ENCODE data around the gene SESN1. TPM values are rescaled to one million over a fixed set of nuclear protein-coding genes. Genes with fewer than 3 reads are reported as not detected.

The SESN1 gene
- total and polyA plus RNA-seq, 2 donors (not counting 1 experiment from before 2014, with no cell fraction given) = 16.2 to 28.6 TPM

DNA sequence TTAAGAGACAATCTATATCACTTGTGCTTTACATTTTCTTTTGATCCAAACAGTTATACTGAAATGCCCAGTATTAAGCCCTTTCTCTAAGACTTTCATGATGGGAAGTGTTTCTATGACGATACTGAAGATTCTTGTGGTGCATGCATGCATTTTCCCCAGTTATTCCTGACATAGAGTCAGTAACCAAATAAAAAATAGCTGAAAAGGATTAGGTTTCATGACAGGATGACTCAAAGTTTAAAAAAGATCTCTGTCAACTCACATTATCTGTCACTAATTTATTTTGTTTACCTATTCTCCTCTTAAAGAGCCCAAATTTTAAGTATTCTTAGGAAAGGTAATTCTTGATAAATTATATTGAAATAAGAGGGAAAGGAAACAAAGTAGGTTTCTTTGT, 98.4 kb downstream of the SESN1 start:
- Histone ChIP-seq H3K27me3 (replicated peaks in 1 of 4; ENCODE audit: control extremely low read depth in 1 of 4, control insufficient read depth in 3 of 4, insufficient read depth in 4 of 4, low read length in 3 of 4) (no peaks in the 10 kb centered on the region), H3K4me2 (replicated peaks; ENCODE audit: low read depth, low read length, poor library complexity, severe bottlenecking) (no peak overlapping the region), H3K79me2 (ENCODE audit: control insufficient read depth, insufficient read depth, low read length) (no peaks in the 10 kb centered on the region), H3K4me1 (ENCODE audit: control insufficient read depth in 2 of 2, insufficient read depth in 2 of 2, low read length in 2 of 2) (no peaks in the 10 kb centered on the region), H3K27ac (ENCODE audit: low read length in 2 of 2) (no peak overlapping the region), H3K36me3 (replicated peaks in 1 of 2; ENCODE audit: control extremely low read depth in 1 of 2, control insufficient read depth in 1 of 2, extremely low read depth in 1 of 2, insufficient read depth in 2 of 2, low read length in 1 of 2) (peaks cover 10 to 53% of the 10 kb centered on the region in 2 experiments), H3K9ac (ENCODE audit: low read length) (no peak overlapping the region), H3K4me3 (ENCODE audit: control extremely low read depth in 1 of 5, extremely low read depth in 1 of 5, insufficient read depth in 1 of 5, low read depth in 2 of 5, low read length in 4 of 5) (no peak overlapping the region), H3K9me3 (ENCODE audit: control extremely low read depth in 1 of 3, control insufficient read depth in 2 of 3, insufficient read depth in 1 of 3, low read length in 2 of 3) (no peaks in the 10 kb centered on the region), H2AFZ (ENCODE audit: insufficient read depth, low read depth, low read length, poor library complexity, severe bottlenecking) (no peak overlapping the region), H4K20me1 (ENCODE audit: control insufficient read depth, insufficient read depth, low read length, poor library complexity, severe bottlenecking) (no peaks in the 10 kb centered on the region)
- Mint-ChIP-seq H3K9me3 (ENCODE audit: insufficient read depth) (no peaks in the 10 kb centered on the region), H3K4me1 (no peaks in the 10 kb centered on the region), H3K27ac (no peak overlapping the region), H3K27me3 (no peaks in the 10 kb centered on the region), H3K4me3 (no peak overlapping the region)
- TF ChIP-seq EZH2 (IDR thresholded peaks at IDR 0.05; ENCODE audit: borderline replicate concordance, insufficient read depth, low read depth, low read length, poor library complexity, severe bottlenecking) = no peak
- TF ChIP-seq, protein P1, sequence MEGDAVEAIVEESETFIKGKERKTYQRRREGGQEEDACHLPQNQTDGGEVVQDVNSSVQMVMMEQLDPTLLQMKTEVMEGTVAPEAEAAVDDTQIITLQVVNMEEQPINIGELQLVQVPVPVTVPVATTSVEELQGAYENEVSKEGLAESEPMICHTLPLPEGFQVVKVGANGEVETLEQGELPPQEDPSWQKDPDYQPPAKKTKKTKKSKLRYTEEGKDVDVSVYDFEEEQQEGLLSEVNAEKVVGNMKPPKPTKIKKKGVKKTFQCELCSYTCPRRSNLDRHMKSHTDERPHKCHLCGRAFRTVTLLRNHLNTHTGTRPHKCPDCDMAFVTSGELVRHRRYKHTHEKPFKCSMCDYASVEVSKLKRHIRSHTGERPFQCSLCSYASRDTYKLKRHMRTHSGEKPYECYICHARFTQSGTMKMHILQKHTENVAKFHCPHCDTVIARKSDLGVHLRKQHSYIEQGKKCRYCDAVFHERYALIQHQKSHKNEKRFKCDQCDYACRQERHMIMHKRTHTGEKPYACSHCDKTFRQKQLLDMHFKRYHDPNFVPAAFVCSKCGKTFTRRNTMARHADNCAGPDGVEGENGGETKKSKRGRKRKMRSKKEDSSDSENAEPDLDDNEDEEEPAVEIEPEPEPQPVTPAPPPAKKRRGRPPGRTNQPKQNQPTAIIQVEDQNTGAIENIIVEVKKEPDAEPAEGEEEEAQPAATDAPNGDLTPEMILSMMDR (IDR thresholded peaks at IDR 0.05) = no peak
- intact Hi-C loops (cut with micrococcal nuclease) = no loop called here
- DNase-seq (no peak), ATAC-seq (ENCODE audit: low read depth) (no peak)
- WGBS (ENCODE audit: insufficient coverage) = no CpG with 5 or more reads among the region's 1 CpG
- POLR2A ChIA-PET = interaction anchor here (0.6 kb wide), 1 partner anchor 31 kb away, joined by 4 read pairs; no protein-coding TSS in a partner anchor
- CTCF ChIA-PET = no interaction called here

DNA sequence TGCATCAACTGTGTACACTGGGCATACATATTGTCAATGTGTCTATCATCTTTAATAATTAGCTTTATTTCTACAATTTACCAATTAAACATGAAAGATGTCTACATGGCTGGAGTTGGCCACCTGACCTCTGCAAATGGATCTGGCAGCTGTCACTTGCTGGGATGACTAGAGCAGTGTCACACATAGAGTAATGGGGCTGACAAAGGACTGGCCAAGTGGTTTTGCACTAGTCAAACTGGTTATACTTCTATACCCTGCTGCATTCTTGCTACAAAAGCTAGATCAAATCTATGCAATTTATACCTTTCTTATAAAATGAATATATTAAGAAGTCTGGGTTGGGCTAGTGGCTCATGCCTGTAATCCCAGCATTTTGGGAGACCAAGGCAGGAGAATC, 99.3 kb downstream of the SESN1 start:
- no peak overlapping the region for H3K27ac Mint-ChIP-seq
- Histone ChIP-seq H3K4me3 (ENCODE audit: control extremely low read depth in 1 of 5, extremely low read depth in 1 of 5, insufficient read depth in 1 of 5, low read depth in 2 of 5, low read length in 4 of 5) (no peak overlapping the region), H3K4me2 (replicated peaks; ENCODE audit: low read depth, low read length, poor library complexity, severe bottlenecking) (no peak overlapping the region), H3K4me1 (ENCODE audit: control insufficient read depth in 2 of 2, insufficient read depth in 2 of 2, low read length in 2 of 2) (no peaks in the 10 kb centered on the region), H3K79me2 (ENCODE audit: control insufficient read depth, insufficient read depth, low read length) (no peaks in the 10 kb centered on the region), H3K27ac (ENCODE audit: low read length in 2 of 2) (no peak overlapping the region), H2AFZ (ENCODE audit: insufficient read depth, low read depth, low read length, poor library complexity, severe bottlenecking) (no peak overlapping the region), H3K36me3 (replicated peaks in 1 of 2; ENCODE audit: control extremely low read depth in 1 of 2, control insufficient read depth in 1 of 2, extremely low read depth in 1 of 2, insufficient read depth in 2 of 2, low read length in 1 of 2) (peaks cover 14 to 51% of the 10 kb centered on the region in 2 experiments), H3K9ac (ENCODE audit: low read length) (no peak overlapping the region), H3K9me3 (ENCODE audit: control extremely low read depth in 1 of 3, control insufficient read depth in 2 of 3, insufficient read depth in 1 of 3, low read length in 2 of 3) (no peaks in the 10 kb centered on the region), H4K20me1 (ENCODE audit: control insufficient read depth, insufficient read depth, low read length, poor library complexity, severe bottlenecking) (no peaks in the 10 kb centered on the region), H3K27me3 (replicated peaks in 1 of 4; ENCODE audit: control extremely low read depth in 1 of 4, control insufficient read depth in 3 of 4, insufficient read depth in 4 of 4, low read length in 3 of 4) (no peaks in the 10 kb centered on the region)
- ChIA-PET POLR2A (no interaction called here), CTCF (interaction anchor here (1.2 kb wide), 1 partner anchor 78 kb away, joined by 3 read pairs; no protein-coding TSS in a partner anchor)
- no peaks in the 10 kb centered on the region for H3K9me3 Mint-ChIP-seq (ENCODE audit: insufficient read depth)
- TF ChIP-seq EZH2 (IDR thresholded peaks at IDR 0.05; ENCODE audit: borderline replicate concordance, insufficient read depth, low read depth, low read length, poor library complexity, severe bottlenecking) = no peak
- TF ChIP-seq, protein P1 (IDR thresholded peaks at IDR 0.05) = no peak
- H3K27me3 Mint-ChIP-seq = no peaks in the 10 kb centered on the region
- no peak overlapping the region for H3K4me3 Mint-ChIP-seq
- H3K4me1 Mint-ChIP-seq = no peaks in the 10 kb centered on the region
- ATAC-seq (ENCODE audit: low read depth) (no peak), DNase-seq (no peak)
- intact Hi-C loops (cut with micrococcal nuclease) = no loop called here
